Neural cell (in vitro differentiated cells): ENCODE results near the gene ATP5PD. TPM values are rescaled to one million over a fixed set of nuclear protein-coding genes. Genes with fewer than 3 reads are reported as not detected.
A peak's percentile ranks its signal among the peaks of the same experiment; 100 is the strongest.
"Not testable (repeated sequence)": the region's sequence is repeated elsewhere in the genome, so short reads cannot be mapped to it uniquely, and the experiment has no call there.

Experiments used
- H2AFZ ChIP-seq: fragments of 200-600, 300-800 bp; sonication (generic), shearing (Covaris generic); 2 replicates; pipeline ENCODE4 v1.6.0; 2014; ENCODE audit warnings: low read depth, mild to moderate bottlenecking, antibody characterized with exemption, low read length, moderate library complexity
- H3F3A ChIP-seq: fragments of 200-600 bp; shearing (Covaris generic); 2 replicates; pipeline ENCODE4 v1.6.1; 2016; ENCODE audit warnings: mild to moderate bottlenecking, moderate library complexity, mixed read lengths, antibody characterized with exemption, low read length; ENCODE audit not compliant: insufficient read depth, poor library complexity, severe bottlenecking
- H3K27ac ChIP-seq: fragments of 200-600, 300-800 bp; sonication (generic), shearing (Covaris generic); 2 replicates; pipeline ENCODE4 v1.5.1; 2014; ENCODE audit warnings: mild to moderate bottlenecking, low read length, moderate library complexity
- H3K27me3 ChIP-seq: fragments of 300-800, 200-600 bp; sonication (generic), shearing (Covaris generic); 2 replicates; pipeline ENCODE4 v1.6.0; 2014; ENCODE audit warnings: mild to moderate bottlenecking, low read depth, low read length, moderate library complexity; ENCODE audit not compliant: insufficient read depth
- H3K36me3 ChIP-seq: fragments of 300-800, 200-600 bp; sonication (generic), shearing (Covaris generic); 2 replicates; pipeline ENCODE4 v1.5.1; 2014; ENCODE audit warnings: mild to moderate bottlenecking, antibody characterized with exemption, low read length, moderate library complexity; ENCODE audit not compliant: insufficient read depth
- H3K4me2 ChIP-seq: fragments of 300-800, 200-600 bp; sonication (generic), shearing (Covaris generic); 2 replicates; pipeline ENCODE4 v1.6.0; 2014; ENCODE audit warnings: mild to moderate bottlenecking, low read length
- H3K4me3 ChIP-seq: fragments of 300-800, 200-600 bp; sonication (generic), shearing (Covaris generic); 2 replicates; pipeline ENCODE4 v1.5.1; 2014; ENCODE audit warnings: mild to moderate bottlenecking, low read length, moderate library complexity
- H3K79me2 ChIP-seq: fragments of 200-600 bp; shearing (Covaris generic); replicated peaks from 2 replicates; pipeline ENCODE4 v1.6.0; 2014; ENCODE audit warnings: mild to moderate bottlenecking, low read length, moderate library complexity; ENCODE audit not compliant: insufficient read depth
- H3K9ac ChIP-seq: fragments of 300-800, 200-600 bp; sonication (generic), shearing (Covaris generic); 2 replicates; pipeline ENCODE4 v1.6.1; 2016; ENCODE audit warnings: mild to moderate bottlenecking, low read length, mixed read lengths
- H3K9me2 ChIP-seq: fragments of 200-600 bp; shearing (Covaris generic); 2 replicates; pipeline ENCODE4 v1.6.1; 2016; ENCODE audit warnings: mild to moderate bottlenecking, low read length, mixed read lengths; ENCODE audit not compliant: insufficient read depth
- H3K9me3 ChIP-seq: fragments of 200-600, 300-800 bp; sonication (generic), shearing (Covaris generic); 2 replicates; pipeline ENCODE4 v1.6.1; 2016; ENCODE audit warnings: mild to moderate bottlenecking, mixed run types, low read length, moderate library complexity, mixed read lengths
- H4K20me1 ChIP-seq: fragments of 200-600 bp; shearing (Covaris generic); 2 replicates; pipeline ENCODE4 v1.6.1; 2016; ENCODE audit warnings: mild to moderate bottlenecking, mixed run types; ENCODE audit not compliant: insufficient read depth
- CTCF ChIP-seq: fragments of 450-650 bp; IDR thresholded peaks from 2 replicates; pipeline ENCODE4 v1.5.1; 2014; ENCODE audit warnings: antibody characterized with exemption, mild to moderate bottlenecking, moderate library complexity; ENCODE audit not compliant: poor library complexity, severe bottlenecking
- EP300 ChIP-seq: fragments of 450-650 bp; conservative IDR thresholded peaks from 2 replicates; pipeline ENCODE4 v1.6.1; 2014; ENCODE audit warnings: antibody characterized with exemption, mild to moderate bottlenecking, moderate library complexity; ENCODE audit not compliant: poor library complexity, severe bottlenecking
- EZH2 ChIP-seq: fragments of 200-600, 300-800 bp; shearing (Covaris generic), sonication (generic); IDR thresholded peaks from 2 replicates; pipeline ENCODE4 v1.6.1; 2014; ENCODE audit warnings: antibody characterized with exemption, low read length, borderline replicate concordance, mild to moderate bottlenecking; ENCODE audit not compliant: insufficient read depth, poor library complexity, severe bottlenecking
- MXI1 ChIP-seq: fragments of 450-650 bp; conservative IDR thresholded peaks from 2 replicates; pipeline ENCODE4 v1.6.1; 2014; ENCODE audit warnings: antibody characterized with exemption, mild to moderate bottlenecking; ENCODE audit not compliant: poor library complexity, severe bottlenecking
- POLR2AphosphoS5 ChIP-seq: IDR thresholded peaks from 2 replicates; pipeline ENCODE4 v1.6.1; 2012
- RAD21 ChIP-seq: fragments of 450-650 bp; conservative IDR thresholded peaks from 2 replicates; pipeline ENCODE4 v1.6.1; 2014; ENCODE audit warnings: antibody characterized with exemption, mild to moderate bottlenecking, moderate library complexity
- SMC3 ChIP-seq: fragments of 450-650 bp; conservative IDR thresholded peaks from 2 replicates; pipeline ENCODE4 v1.6.1; 2014; ENCODE audit warnings: antibody characterized with exemption, mild to moderate bottlenecking, moderate library complexity; ENCODE audit not compliant: poor library complexity
- TAF1 ChIP-seq: IDR thresholded peaks from 2 replicates; pipeline ENCODE4 v1.6.1; 2012; ENCODE audit warnings: low read depth
- polyA plus RNA-seq: library from polyadenylated mRNA; depleted of rRNA; stranded (reverse); fragments of >200 nt; gene quantifications from 2 replicates; pipeline ENCODE4 v1.2.3, GENCODE V29; 2014
- TF ChIP-seq, protein P1 (sequence below): IDR thresholded peaks from 2 replicates; pipeline ENCODE4 v1.6.1; 2012; ENCODE audit warnings: borderline replicate concordance

The ATP5PD gene
- polyA plus RNA-seq, 1 donor from 2014 or later = 517 TPM

- H3K9me3 ChIP-seq = peaks cover 6% of the 10 kb centered on the region
- H4K20me1 ChIP-seq = no peaks in the 10 kb centered on the region
- no peaks in the 10 kb centered on the region for H3K27me3 ChIP-seq
- peak overlapping the region; percentile 81 for H3K4me3 ChIP-seq
- no peaks in the 10 kb centered on the region for H3K79me2 ChIP-seq
- no peaks in the 10 kb centered on the region for H3K36me3 ChIP-seq
- no peak overlapping the region for H3K4me2 ChIP-seq
- no peaks in the 10 kb centered on the region for H3K9me2 ChIP-seq
- peak overlapping the region; percentile 29 for H3K9ac ChIP-seq
- H3F3A ChIP-seq = no peaks in the 10 kb centered on the region
- no peak overlapping the region for H3K27ac ChIP-seq
- TF ChIP-seq RAD21 = no peak
- TF ChIP-seq POLR2AphosphoS5 = no peak
- no peak for TF ChIP-seq CTCF
- TF ChIP-seq SMC3 = no peak
- no peak for TF ChIP-seq EP300
- TF ChIP-seq, protein P1, sequence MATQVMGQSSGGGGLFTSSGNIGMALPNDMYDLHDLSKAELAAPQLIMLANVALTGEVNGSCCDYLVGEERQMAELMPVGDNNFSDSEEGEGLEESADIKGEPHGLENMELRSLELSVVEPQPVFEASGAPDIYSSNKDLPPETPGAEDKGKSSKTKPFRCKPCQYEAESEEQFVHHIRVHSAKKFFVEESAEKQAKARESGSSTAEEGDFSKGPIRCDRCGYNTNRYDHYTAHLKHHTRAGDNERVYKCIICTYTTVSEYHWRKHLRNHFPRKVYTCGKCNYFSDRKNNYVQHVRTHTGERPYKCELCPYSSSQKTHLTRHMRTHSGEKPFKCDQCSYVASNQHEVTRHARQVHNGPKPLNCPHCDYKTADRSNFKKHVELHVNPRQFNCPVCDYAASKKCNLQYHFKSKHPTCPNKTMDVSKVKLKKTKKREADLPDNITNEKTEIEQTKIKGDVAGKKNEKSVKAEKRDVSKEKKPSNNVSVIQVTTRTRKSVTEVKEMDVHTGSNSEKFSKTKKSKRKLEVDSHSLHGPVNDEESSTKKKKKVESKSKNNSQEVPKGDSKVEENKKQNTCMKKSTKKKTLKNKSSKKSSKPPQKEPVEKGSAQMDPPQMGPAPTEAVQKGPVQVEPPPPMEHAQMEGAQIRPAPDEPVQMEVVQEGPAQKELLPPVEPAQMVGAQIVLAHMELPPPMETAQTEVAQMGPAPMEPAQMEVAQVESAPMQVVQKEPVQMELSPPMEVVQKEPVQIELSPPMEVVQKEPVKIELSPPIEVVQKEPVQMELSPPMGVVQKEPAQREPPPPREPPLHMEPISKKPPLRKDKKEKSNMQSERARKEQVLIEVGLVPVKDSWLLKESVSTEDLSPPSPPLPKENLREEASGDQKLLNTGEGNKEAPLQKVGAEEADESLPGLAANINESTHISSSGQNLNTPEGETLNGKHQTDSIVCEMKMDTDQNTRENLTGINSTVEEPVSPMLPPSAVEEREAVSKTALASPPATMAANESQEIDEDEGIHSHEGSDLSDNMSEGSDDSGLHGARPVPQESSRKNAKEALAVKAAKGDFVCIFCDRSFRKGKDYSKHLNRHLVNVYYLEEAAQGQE = no peak
- no peak for TF ChIP-seq EZH2
- TF ChIP-seq TAF1 = no peak
- TF ChIP-seq MXI1 = no peak
- no peak overlapping the region for H2AFZ ChIP-seq
Measured at GRCh38 chr17:75031972-75032719, 14.6 kb downstream of the ATP5PD start.

- H3K4me2 ChIP-seq = no peak overlapping the region
- no peaks in the 10 kb centered on the region for H3K36me3 ChIP-seq
- peaks cover 6% of the 10 kb centered on the region for H3K9me3 ChIP-seq
- H2AFZ ChIP-seq = no peak overlapping the region
- no peak for TF ChIP-seq EP300
- no peak for TF ChIP-seq TAF1
- no peak for TF ChIP-seq MXI1
- TF ChIP-seq, protein P1 = no peak
- no peaks in the 10 kb centered on the region for H3K27me3 ChIP-seq
- H3K9ac ChIP-seq = no peak overlapping the region
- H3K27ac ChIP-seq = no peak overlapping the region
- no peaks in the 10 kb centered on the region for H3F3A ChIP-seq
- H3K9me2 ChIP-seq = no peaks in the 10 kb centered on the region
- no peaks in the 10 kb centered on the region for H3K79me2 ChIP-seq
- no peaks in the 10 kb centered on the region for H4K20me1 ChIP-seq
- H3K4me3 ChIP-seq = no peak overlapping the region
Measured at GRCh38 chr17:75030161-75030560, 16.6 kb downstream of the ATP5PD start.

DNA sequence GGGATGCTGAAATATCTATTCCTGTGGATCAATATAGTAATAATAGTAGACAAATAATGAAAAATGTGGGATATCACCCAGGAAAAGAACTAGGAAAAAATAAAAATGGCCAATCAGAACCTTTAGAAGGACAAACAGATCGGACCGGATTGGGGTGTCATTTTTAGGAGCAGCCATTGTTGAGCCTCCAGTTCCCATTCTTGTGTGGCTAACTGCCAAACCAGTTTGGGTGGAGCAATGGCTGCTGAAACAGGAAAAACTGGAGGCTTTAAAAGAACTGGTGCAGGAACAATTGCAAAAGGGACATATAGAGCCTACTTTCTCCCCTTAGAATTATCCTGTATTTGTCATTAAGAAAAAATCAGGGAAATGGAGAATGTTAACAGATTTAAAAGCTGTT is 20.1 kb downstream of the ATP5PD start:
- H3K9ac ChIP-seq, H4K20me1 ChIP-seq, H3K4me2 ChIP-seq, H3K79me2 ChIP-seq, H3K36me3 ChIP-seq, H3K9me2 ChIP-seq, H2AFZ ChIP-seq, H3F3A ChIP-seq, H3K9me3 ChIP-seq, H3K4me3 ChIP-seq, H3K27me3 ChIP-seq, H3K27ac ChIP-seq: not testable (repeated sequence)

DNA sequence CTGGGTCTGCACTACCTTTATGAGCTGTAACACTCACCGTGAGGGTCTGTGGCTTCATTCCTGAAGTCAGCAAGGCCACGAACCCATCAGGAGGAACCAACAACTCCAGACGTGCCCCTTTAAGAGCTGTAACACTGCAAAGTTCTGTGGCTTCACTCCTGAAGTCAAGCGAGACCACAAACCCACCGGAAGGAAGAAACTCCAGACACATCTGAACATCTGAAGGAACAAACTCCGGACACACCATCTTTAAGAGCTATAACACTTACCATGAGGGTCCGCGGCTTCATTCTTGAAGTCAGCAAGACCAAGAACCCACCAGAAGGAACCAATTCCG is 21.4 kb downstream of the ATP5PD start:
- not testable (repeated sequence) for H3K9me2 ChIP-seq, H3K4me3 ChIP-seq, H3K27ac ChIP-seq, H3K9ac ChIP-seq, H3K9me3 ChIP-seq, H3K27me3 ChIP-seq, H2AFZ ChIP-seq, H3K36me3 ChIP-seq, H4K20me1 ChIP-seq, H3K79me2 ChIP-seq, H3K4me2 ChIP-seq, H3F3A ChIP-seq
